ENCODE measurements around the gene SLC47A2.

DNA sequence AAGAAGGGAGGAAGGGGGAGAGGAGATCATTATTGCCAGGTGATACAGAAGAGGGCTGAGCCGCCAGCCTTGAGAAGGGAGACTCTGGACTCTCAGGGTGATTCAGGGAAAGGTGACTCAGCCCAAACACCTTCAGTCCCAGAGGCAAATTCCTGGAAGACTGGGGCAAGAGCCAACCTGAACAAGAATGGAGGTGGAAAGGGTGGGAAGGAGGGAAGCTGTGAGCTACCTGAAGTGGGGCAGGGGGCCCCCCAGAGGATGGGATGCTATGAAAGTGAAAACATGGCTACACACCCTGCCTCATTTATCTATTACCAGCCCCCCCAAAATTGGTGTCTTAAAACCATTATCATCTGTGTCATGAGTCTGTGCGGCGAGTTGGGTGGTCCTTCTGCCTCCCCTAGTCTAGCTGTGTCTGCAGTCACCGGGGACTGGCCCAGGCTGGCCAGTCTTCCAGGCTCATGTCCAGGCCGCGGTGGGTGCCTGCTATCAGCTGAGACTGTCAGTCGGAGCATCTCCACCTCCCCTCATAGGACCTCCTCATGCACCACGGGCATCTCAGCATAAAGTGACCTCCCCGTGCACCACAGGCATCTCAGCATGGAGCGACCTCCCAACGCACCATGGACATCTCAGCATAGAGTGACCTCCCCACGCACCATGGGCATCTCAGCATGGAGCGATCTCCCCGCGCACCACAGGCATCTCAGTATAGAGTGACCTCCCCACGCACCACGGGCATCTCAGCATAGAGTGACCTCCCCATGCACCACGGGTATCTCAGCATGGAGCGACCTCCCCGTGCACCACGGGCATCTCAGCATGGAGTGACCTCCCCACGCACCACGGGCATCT lies 3.2 kb upstream of the SLC47A2 start:
- TF ChIP-seq, protein P1, sequence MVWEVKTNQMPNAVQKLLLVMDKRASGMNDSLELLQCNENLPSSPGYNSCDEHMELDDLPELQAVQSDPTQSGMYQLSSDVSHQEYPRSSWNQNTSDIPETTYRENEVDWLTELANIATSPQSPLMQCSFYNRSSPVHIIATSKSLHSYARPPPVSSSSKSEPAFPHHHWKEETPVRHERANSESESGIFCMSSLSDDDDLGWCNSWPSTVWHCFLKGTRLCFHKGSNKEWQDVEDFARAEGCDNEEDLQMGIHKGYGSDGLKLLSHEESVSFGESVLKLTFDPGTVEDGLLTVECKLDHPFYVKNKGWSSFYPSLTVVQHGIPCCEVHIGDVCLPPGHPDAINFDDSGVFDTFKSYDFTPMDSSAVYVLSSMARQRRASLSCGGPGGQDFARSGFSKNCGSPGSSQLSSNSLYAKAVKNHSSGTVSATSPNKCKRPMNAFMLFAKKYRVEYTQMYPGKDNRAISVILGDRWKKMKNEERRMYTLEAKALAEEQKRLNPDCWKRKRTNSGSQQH (CRISPR knock-in tag; IDR thresholded peaks at IDR 0.05) = no peak
- no peak for TF ChIP-seq KDM1A (IDR thresholded peaks at IDR 0.05)
- TF ChIP-seq ZNF263 (CRISPR knock-in tag; IDR thresholded peaks at IDR 0.05; ENCODE audit: borderline replicate concordance) = no peak
- TF ChIP-seq, protein P2, sequence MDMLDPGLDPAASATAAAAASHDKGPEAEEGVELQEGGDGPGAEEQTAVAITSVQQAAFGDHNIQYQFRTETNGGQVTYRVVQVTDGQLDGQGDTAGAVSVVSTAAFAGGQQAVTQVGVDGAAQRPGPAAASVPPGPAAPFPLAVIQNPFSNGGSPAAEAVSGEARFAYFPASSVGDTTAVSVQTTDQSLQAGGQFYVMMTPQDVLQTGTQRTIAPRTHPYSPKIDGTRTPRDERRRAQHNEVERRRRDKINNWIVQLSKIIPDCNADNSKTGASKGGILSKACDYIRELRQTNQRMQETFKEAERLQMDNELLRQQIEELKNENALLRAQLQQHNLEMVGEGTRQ (CRISPR knock-in tag; IDR thresholded peaks at IDR 0.05) = no peak
- no peak for TF ChIP-seq BHLHE40 (IDR thresholded peaks at IDR 0.05; ENCODE audit: low read length)
- TF ChIP-seq, protein P3, sequence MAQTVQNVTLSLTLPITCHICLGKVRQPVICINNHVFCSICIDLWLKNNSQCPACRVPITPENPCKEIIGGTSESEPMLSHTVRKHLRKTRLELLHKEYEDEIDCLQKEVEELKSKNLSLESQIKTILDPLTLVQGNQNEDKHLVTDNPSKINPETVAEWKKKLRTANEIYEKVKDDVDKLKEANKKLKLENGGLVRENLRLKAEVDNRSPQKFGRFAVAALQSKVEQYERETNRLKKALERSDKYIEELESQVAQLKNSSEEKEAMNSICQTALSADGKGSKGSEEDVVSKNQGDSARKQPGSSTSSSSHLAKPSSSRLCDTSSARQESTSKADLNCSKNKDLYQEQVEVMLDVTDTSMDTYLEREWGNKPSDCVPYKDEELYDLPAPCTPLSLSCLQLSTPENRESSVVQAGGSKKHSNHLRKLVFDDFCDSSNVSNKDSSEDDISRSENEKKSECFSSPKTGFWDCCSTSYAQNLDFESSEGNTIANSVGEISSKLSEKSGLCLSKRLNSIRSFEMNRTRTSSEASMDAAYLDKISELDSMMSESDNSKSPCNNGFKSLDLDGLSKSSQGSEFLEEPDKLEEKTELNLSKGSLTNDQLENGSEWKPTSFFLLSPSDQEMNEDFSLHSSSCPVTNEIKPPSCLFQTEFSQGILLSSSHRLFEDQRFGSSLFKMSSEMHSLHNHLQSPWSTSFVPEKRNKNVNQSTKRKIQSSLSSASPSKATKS (CRISPR knock-in tag; IDR thresholded peaks at IDR 0.05) = no peak
- TF ChIP-seq FOSL1 (tag; conservative IDR thresholded peaks at IDR 0.05) = no peak
